ENCODE measurements around the gene FAM217A. TPM values are rescaled to one million over a fixed set of nuclear protein-coding genes. Genes with fewer than 3 reads are reported as not detected.

FAM217A gene
- total and polyA plus RNA-seq, 9 of the 15 experiments (the other 6 are each of a cell fraction or from before 2014, with no cell fraction given): not detected

GRCh38 chr6:4031442-4031841 is 47.5 kb downstream of the FAM217A start:
- Histone ChIP-seq H3K9me3 (replicated peaks; ENCODE audit: control insufficient read depth, insufficient read depth, low read depth, low read length) (no peaks in the 10 kb centered on the region), H3K4me1 (replicated peaks in 1 of 2; ENCODE audit: control insufficient read depth in 2 of 2, insufficient read depth in 2 of 2, low read length in 2 of 2) (peaks cover 9 to 24% of the 10 kb centered on the region in 2 experiments; a peak in 4 of 5 replicates), H4K20me1 (replicated peaks; ENCODE audit: control insufficient read depth, insufficient read depth, low read length) (peaks cover 15% of the 10 kb centered on the region), H3K9me1 (ENCODE audit: control insufficient read depth, insufficient read depth, low read length) (no peaks in the 10 kb centered on the region), H2AFZ (ENCODE audit: low read depth, low read length) (no peak overlapping the region), H3K4me3 (no peak overlapping the region), H3K79me2 (ENCODE audit: control insufficient read depth, insufficient read depth, low read length) (peaks cover 98% of the 10 kb centered on the region), H3K27me3 (ENCODE audit: control insufficient read depth in 2 of 2, insufficient read depth in 2 of 2, low read length in 2 of 2) (no peaks in the 10 kb centered on the region), H3K27ac (ENCODE audit: extremely low read depth, low read depth, low read length) (no peak overlapping the region), H3K36me3 (ENCODE audit: control insufficient read depth, insufficient read depth, low read length) (peaks cover 86% of the 10 kb centered on the region), H3K9ac (ENCODE audit: insufficient read depth in 1 of 2, low read depth in 2 of 2, low read length in 2 of 2) (no peak overlapping the region), H3K4me2 (ENCODE audit: insufficient read depth, low read length) (no peak overlapping the region)
- FAIRE-seq: no peak
- no peak for DNase-seq (ENCODE audit: extremely low read depth in 1 of 4, low spot score in 3 of 4)
- in situ Hi-C loops (cut with MboI) (no loop called here), intact Hi-C loops (cut with micrococcal nuclease) (no loop called here)
- ChIA-PET POLR2A (interaction anchor here (1.0 to 5.2 kb wide), 3 partner anchors 9 to 13 kb away, joined by 3 to 41 read pairs (median 3); a partner anchor contains a TSS), CTCF (ENCODE audit: low intra/inter-chr PET ratio) (no interaction called here)
- ATAC-seq: no peak
- 95% methylated on average over 1 of the region's 1 CpG for WGBS (ENCODE audit: insufficient coverage, low coverage, missing lambda C conversion rate)
- no TSS peak for BruUV-seq (replicated peaks)
- TF ChIP-seq ERF (CRISPR knock-in tag; IDR thresholded peaks at IDR 0.05) (no peak), ZNF316 (IDR thresholded peaks at IDR 0.05) (peak; percentile 97), SREBF2 (CRISPR knock-in tag; IDR thresholded peaks at IDR 0.05) (no peak), SPI1 (IDR thresholded peaks at IDR 0.05; ENCODE audit: borderline replicate concordance, low read depth, low read length) (no peak), TEAD4 (IDR thresholded peaks at IDR 0.05; ENCODE audit: low read length) (no peak), TEAD4 (CRISPR knock-in tag; IDR thresholded peaks at IDR 0.05; ENCODE audit: borderline replicate concordance) (no peak), NFIX (CRISPR knock-in tag; IDR thresholded peaks at IDR 0.05; ENCODE audit: low read depth) (no peak), ZSCAN32 (CRISPR knock-in tag; IDR thresholded peaks at IDR 0.05) (no peak), BRD9 (IDR thresholded peaks at IDR 0.05; ENCODE audit: low read depth, partially characterized antibody) (no peak), ZNF175 (CRISPR knock-in tag; IDR thresholded peaks at IDR 0.05; ENCODE audit: low read depth) (no peak), ZFP1 (CRISPR knock-in tag; IDR thresholded peaks at IDR 0.05) (no peak), ZNF830 (CRISPR knock-in tag; IDR thresholded peaks at IDR 0.05) (no peak), TGIF2 (CRISPR knock-in tag; IDR thresholded peaks at IDR 0.05) (no peak), EP400 (IDR thresholded peaks at IDR 0.05) (no peak), RCOR1 (IDR thresholded peaks at IDR 0.05; ENCODE audit: borderline replicate concordance in 1 of 2, low read depth in 2 of 2, low read length in 2 of 2) (no peak), ETS2 (tag; IDR thresholded peaks at IDR 0.05; ENCODE audit: borderline replicate concordance, poor library complexity, severe bottlenecking) (no peak), ZNF12 (CRISPR knock-in tag; IDR thresholded peaks at IDR 0.05) (no peak), MXI1 (IDR thresholded peaks at IDR 0.05; ENCODE audit: low read depth, low read length) (no peak), NR2F6 (CRISPR knock-in tag; IDR thresholded peaks at IDR 0.05) (no peak), ZFPM2 (CRISPR knock-in tag; IDR thresholded peaks at IDR 0.05) (no peak), MAFF (IDR thresholded peaks at IDR 0.05; ENCODE audit: low read length) (peak; percentile 45; the same call in 1 of the 2 replicates), ZNF212 (CRISPR knock-in tag; IDR thresholded peaks at IDR 0.05) (no peak), PBX2 (CRISPR knock-in tag; IDR thresholded peaks at IDR 0.05; ENCODE audit: low read depth) (no peak), PBX2 (tag; conservative IDR thresholded peaks at IDR 0.05; ENCODE audit: low read depth) (no peak)
- TF ChIP-seq, protein P1, sequence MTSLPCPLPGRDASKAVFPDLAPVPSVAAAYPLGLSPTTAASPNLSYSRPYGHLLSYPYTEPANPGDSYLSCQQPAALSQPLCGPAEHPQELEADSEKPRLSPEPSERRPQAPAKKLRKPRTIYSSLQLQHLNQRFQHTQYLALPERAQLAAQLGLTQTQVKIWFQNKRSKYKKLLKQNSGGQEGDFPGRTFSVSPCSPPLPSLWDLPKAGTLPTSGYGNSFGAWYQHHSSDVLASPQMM (CRISPR knock-in tag; IDR thresholded peaks at IDR 0.05): no peak
